Endothelial cell of hepatic sinusoid (primary cell): ENCODE results near the gene ABCA8.

Experiments used
- in situ Hi-C: cut with HindIII; loops from 2 replicates; pipeline ENCODE4 v1.10.0; 2017; ENCODE audit warnings: low sequenced_read_pairs

ABCA8 gene

GRCh38 chr17:68878226-68878885, 76.8 kb downstream of the ABCA8 start:
- in situ Hi-C loops: no loop called here

DNA sequence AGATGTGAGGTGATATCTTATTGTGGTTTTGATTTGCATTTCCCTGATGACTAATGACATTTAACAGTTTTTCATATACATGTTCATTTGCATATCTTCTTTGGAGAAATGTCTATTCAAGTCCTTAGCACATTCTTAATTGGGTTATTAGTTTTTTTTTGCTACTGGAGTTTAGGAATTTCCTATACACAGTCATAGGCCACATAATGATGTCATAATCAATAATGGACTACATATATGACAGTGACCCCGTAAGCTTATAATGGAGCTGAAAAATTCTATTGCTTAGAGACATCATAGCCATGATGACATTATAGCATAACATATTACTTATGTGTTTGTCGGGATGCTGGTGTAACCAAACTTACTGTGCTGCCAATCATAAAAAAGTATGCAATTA, 83.7 kb downstream of the ABCA8 start:
- in situ Hi-C loops: no loop called here

DNA sequence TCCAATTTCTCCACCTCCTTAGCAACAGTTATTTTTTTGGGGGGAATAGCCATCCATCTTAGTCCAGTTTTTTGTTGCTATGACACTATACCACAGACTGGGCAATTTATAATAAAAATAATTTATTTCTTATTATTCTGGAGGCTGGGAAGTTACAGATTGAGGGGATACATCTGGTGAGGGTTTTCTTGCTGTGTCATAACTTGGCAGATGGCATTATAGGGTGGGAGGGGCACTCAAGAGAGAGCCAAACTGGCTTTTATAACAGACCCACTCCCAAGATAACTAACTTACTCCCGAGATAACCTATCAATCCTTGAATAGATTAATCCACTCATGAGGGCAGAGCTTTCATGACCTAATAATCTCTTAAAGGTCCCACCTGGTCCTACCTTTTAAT, 84.2 kb downstream of the ABCA8 start:
- in situ Hi-C loops: no loop called here

GRCh38 chr17:68870161-68870826, 84.9 kb downstream of the ABCA8 start:
- in situ Hi-C loops: no loop called here

DNA sequence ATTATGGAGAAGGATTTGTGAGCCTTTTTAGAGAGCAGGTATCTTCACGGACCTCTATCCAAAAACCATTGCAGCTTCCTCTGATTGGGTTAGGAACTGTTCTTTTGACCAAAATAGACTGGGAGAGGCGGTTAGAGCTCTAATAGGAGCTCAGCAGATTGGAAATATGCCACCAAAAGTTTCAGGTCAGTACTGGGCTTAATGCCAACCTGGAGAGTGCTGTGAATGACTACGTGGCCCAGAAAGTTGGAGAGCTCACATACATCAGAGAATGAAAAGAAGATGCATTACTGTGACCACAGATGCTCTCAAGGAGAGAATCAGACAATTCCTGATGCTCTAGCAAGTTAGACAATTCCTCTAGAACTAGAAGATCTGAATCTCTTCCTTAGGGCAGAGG, 86.5 kb downstream of the ABCA8 start:
- in situ Hi-C loops: loop anchor here (5.0 kb wide), 1 partner anchor 61 kb away; no protein-coding TSS in a partner anchor

DNA sequence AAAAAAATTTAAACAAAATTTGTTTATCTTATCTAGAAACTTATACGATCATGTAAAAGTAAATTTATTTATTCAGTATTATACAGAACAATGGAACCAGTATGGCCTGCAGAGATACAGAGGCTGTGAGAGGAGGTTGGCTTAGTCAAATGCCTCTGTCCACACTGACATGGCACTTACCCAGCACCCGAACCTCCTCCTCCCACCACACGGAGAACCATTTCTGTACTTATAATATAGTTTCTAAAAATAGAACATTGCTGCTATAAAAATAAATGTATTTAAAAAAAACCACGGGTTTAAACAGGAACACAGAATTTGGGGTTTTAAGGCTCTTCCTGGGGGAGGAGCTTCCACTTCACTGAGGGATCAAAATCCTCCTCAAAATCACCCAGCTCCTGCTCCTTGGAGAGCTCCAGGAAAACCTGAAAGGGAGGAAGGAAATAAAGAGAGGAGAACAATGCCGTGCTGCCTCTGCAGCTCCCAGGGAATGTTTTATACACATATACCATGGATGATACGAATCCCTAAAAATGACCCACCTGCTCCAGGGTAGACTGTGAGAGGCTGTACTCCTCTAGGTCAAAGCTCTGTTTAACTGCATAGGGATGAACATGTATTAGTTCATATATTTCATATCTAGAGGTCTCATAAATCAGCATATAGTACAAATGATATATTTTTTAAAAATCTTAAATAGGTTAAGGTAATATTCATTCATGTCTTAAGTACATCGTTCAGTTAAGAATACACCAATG, 87.3 kb downstream of the ABCA8 start:
- in situ Hi-C loops: loop anchor here (5.0 kb wide), 1 partner anchor 61 kb away; no protein-coding TSS in a partner anchor

DNA sequence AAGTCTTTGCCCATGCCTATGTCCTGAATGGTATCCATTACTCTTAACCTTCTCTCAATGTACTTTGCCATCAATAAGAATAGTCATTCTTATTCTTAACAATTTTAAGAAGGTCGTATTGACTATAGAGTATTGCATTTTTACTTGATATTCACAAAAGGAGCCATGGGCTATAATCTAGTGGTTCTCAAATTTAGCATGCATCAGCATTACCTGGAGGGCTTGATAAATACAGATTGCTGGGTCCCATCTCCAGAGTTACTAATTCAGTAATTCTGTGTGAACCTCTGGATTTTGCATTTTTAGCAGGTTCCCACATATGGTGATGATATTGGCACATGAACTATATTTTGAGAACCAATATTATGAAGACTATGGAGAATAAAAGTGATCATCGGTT, 89.6 kb downstream of the ABCA8 start:
- in situ Hi-C loops: loop anchor here (5.0 kb wide), 1 partner anchor 58 kb away; no protein-coding TSS in a partner anchor

DNA sequence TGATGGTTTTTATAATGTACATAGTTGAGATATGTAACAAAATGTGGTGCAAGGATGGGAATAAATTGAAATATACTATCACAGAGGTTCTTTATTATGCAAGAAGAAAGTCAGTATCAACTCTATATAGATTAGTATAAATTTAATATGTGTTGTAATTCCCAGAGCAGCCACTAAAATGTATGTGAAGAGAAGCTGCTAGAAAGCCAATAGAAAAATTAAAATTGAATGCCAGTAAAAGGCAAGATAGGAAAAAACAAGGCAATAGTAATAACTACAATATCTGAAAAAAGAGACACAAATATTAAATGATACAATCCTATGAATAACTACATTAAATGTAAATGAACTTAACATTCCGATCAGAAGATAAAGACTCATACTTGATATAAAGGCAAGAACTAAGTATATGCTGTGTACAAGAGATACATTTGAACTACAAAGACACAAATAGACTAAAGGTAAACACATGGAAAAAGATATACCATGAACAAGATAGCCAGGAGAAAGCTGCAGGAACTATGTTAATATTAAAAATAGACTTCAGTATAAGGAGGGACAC, 92.0 kb downstream of the ABCA8 start:
- in situ Hi-C loops: no loop called here

- in situ Hi-C loops: no loop called here
Observed at GRCh38 chr17:68861602-68862001, 93.6 kb downstream of the ABCA8 start.

- in situ Hi-C loops: no loop called here
Observed at GRCh38 chr17:68860941-68861340, 94.3 kb downstream of the ABCA8 start.

- in situ Hi-C loops: no loop called here
Observed at GRCh38 chr17:68854452-68854851, 100.7 kb downstream of the ABCA8 start.

DNA sequence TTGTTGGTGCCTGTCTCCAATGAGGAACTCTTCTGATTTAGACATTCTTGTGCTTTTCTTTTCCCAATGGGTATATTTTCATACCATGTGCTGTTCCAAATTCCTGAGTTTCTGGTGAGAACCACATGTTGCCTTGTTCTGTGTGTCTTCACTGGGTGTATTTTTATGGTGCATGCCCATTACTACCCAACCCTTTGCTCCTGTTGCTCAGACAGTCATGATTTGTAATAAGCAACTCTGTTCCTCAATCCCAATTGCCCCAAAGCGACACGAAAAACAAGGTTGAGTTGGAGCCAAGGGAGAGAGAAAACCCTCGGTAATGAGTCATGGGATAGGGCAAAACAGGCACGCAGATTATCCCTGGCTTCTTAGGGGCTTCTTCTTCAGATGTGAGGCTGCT, 101.8 kb downstream of the ABCA8 start:
- in situ Hi-C loops: no loop called here

GRCh38 chr17:68853036-68853435, 102.2 kb downstream of the ABCA8 start:
- in situ Hi-C loops: no loop called here

DNA sequence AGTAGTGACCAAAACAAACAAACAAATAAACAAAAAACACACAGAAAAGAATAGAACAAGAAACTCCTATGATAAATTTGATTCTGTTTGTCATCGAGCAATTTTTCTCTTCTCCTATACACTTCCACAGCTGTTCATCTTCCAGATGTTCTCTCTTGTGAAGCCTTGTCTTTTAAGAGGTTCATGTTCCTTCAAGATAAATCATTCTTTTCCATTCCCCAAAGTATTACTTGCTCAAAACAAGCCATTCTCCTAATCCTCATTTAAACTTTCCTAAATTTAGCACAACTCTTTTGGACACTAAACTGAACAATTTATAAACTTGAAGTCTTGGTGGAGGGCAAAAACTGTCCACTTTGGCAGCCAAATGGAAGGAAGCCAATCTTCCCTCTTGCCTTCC, 103.3 kb downstream of the ABCA8 start:
- in situ Hi-C loops: no loop called here

DNA sequence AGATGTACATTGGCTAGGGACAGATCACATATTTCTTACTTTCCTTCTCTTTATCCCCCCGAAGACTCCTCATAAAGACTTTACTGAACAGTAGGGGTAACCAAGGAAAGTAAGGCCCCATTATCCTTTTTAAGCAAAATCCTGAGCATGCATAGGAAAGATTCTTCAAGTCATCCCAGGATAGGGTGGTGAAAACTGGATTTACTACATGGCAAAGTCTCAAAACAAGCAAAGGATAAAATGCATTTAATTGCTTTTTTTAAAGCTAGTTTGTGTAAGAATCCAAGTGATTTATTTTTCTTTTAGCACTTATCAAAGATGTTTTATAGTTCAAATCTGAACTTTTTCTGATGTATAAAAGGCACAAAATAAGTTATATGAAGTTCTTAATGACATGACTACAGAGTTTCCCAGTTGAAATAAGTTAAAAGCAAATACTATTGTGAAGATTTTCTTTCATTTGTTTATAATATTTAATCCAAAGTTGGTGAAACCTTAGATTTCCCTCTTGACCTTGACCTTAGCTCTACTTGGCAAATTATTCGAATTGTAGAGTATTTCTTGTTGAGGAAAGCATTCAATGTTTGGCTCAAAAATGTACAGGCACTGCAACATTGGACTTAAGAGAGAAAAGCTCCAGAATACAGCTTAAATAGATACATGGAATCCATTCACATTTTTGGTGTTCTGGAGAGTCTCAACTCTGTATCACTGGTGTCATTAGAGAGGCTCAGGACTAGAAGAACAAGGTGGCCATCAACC, 104.3 kb downstream of the ABCA8 start:
- in situ Hi-C loops: no loop called here

DNA sequence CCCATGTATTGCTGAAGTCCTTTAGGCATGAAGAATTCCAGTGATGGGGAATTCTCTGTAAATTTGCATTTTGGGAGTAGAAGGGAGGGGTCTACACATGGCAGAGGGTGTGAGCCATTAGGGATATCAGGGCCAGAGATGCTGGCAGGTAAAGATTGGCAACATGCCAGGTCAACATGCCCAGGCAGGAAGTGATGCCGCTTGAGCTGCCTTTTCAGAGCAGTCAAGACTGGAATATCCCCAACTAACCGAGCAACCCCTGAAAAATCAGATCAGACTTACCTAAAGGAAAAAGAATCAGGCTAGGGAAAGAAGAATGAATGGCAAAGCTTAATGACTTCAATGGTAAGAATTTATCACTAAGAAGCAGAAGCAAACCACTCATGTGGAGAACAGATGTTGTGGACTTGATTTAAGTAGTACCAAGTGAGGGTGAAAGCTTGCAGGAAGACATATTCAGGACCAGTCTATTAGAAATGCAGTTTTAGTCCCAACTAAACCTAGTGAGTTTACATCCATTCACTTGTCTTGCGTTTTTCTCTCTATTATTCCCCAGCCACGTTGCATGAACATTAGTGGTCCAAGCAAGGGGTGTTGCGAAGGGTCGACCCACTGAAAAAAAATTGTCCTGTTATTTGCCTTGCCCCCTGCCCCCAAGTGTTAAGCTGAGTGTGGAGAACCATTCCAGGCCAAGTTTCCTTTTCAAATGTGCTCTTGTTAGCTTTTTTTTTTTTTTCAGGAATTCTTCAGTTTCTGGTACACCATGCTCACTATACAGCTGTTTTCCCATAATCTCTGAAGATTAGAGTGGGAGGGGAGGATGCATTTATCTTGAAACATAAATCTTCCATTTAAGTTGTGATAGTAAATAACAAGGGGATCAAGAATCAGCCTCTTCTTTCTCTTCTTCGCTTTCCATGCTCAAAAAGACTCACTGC, 105.2 kb downstream of the ABCA8 start:
- in situ Hi-C loops: no loop called here

DNA sequence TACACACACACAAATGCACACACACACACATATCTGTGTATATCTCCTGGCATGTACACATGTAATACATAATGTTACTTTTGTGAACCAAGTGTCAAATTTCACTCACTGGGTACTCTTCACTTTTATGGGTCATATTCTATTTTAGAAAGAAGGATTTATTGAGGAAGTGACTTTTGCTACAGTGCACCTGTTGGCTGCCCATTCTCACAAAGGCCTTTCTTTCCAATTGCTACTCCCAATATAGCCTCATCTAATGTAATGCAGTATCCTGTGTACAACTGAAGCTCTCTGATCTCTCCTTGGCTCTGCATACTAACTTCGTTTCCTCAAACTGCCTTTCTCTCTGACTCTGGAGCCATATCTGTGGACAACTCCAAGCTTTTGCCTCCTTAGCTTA, 107.5 kb downstream of the ABCA8 start:
- in situ Hi-C loops: no loop called here

DNA sequence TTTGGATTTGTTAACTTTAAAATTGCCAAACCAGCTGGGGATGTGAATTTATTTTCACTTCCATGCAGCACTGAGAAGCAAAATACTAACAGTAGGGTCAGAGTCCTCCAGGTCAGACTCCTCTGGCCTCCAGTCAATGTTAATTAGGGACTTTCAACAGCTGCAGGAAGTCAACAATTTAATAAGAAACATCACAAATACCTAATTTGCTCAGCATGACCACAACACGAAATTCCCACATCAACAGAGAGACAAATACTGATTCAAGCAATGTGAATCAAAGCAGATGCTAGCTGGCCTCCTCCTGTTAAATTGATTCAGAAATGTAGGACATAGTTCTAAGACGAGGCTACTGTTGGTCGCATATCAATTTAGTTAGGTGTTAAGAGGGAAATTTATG, 111.7 kb downstream of the ABCA8 start:
- in situ Hi-C loops: loop anchor here (5.0 kb wide), 1 partner anchor 46 kb away; no protein-coding TSS in a partner anchor

DNA sequence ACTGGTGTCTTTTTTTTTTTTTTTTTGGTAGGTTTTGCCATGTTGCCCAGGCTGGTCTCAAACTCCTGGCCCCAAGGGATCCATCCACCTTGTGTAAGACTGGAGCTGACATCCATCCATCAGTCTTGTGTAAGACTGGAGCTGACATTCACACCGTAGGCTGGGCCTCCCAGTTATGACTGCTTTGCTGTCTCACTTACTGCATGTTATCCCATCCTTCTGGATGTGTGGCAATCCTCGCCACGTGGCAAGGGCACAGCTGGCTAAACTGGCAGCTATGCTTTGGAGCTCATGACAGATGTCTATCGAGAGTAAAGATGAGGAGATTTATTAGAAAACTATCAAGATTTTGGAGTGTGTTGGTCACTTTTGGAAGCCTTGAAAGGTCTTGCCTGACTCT, 115.1 kb downstream of the ABCA8 start:
- in situ Hi-C loops: loop anchor here (5.0 kb wide), 1 partner anchor 43 kb away; no protein-coding TSS in a partner anchor

DNA sequence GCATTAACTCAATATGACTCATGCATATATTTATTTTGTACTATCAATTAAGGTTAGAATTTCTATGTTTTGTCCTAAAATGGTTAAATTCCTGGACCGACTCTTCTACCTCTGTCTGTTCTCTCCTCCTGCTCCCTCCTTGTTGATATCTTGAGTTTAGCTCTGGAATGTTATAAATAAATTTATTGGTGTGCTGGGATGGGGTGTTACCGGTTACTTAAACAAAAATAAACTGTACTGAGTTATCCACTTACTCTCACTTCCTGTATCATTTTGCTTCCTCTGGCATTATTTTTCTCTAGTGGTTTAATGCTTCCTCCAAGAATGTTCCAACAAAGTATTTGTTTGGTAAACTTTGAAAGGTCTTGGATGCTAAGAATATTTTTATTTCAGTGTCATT, 120.1 kb downstream of the ABCA8 start:
- in situ Hi-C loops: no loop called here
